Measurements from ENCODE around the gene NWD2.

- TF ChIP-seq EZH2 (IDR thresholded peaks at IDR 0.05; ENCODE audit: low read length, unreplicated experiment) (no peak), CTCF (conservative IDR thresholded peaks at IDR 0.05; ENCODE audit: low read depth, low read length) (no peak), EZH2phosphoT487 (IDR thresholded peaks at IDR 0.05; ENCODE audit: borderline replicate concordance, low read length) (no peak)
Measured at GRCh38 chr4:37393321-37393720, 148.8 kb downstream of the NWD2 start.
